ENCODE data around the gene FBP2.

The FBP2 gene

DNA sequence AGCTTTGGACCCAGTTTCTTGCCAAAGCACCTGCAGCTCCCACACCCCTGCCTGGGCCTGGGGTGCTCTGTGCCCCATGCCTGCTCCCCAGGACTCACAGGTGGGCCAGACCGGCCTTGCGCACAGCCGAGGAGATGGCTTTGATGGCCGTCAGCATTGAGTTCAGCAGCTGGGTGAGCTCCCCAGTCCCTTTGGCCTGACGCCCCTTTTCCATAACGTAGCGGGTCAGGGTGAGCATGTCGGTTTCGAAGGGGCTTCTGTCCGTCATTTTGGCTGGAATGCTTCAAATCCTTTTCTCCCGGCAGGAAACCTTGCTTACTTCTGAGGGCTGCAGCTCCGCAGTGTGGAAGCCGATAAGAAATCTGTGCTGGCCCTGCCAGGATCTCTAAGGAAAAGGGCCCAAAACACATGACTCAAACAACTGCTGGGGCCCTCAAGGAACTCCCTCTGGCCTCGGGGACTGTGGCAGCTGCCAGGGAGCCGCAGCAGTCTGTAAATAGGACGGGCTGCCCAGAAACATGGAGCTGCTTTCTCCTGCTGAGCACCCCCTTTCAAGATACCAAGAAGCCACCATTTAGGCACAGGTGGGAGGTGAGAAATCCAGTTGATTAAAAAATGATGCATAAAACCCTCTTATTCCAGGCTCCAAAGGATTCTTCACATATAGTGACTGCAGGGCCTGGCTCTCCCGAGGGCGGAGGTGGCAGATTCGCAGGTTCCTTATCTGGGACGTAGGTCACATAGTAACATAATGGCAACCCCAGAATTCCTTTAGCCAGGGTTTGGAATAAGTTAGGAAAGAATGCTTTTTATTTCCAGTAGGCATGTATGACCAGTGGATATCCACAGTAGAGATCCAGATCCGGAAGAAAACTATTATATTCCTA, at the start of gene FBP2:
FBP2 (minus strand) TSS at position 366 of the 887 bp plus-strand sequence; CDS start at position 268, 98 bp downstream.
- no peak for FAIRE-seq

DNA sequence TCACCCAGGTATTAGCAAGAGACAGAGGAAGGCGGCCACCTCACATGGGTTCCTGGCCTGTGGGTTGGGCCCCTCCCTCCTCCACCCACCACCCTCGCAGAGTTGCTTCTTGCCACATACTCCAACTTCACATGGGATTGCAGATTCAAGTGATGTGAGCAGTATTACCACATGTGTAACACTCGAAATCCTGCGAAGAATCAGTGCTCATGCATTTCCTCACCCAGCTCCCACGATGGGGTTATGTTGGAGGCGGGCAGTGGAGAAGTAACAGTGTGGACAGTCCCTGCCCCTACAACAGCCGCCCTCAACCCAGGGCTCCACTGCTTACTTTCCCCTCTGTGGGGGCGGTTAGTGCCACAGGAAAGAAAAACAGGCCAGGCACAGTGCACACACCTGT, 49.6 kb upstream of the FBP2 start:
- no peak for FAIRE-seq

DNA sequence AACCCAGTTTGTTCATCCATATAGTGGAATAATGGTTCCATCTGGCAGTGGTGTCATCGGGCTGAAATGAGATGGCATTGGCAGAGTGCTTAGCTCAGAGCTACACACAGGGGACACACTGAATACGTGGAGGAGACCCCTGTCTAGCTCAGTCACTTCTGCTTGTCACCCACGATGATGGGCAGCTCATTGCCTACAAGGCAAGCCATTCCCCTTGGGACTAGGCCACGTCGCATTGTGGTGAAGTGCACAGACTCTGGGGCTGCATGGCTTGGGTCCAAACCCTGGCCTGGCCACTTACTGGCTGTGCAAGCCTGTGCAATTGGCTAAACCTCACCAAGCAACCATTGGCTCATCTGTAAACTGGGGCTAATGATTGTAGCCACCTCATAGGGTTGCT, 48.9 kb upstream of the FBP2 start:
- no peak for FAIRE-seq

DNA sequence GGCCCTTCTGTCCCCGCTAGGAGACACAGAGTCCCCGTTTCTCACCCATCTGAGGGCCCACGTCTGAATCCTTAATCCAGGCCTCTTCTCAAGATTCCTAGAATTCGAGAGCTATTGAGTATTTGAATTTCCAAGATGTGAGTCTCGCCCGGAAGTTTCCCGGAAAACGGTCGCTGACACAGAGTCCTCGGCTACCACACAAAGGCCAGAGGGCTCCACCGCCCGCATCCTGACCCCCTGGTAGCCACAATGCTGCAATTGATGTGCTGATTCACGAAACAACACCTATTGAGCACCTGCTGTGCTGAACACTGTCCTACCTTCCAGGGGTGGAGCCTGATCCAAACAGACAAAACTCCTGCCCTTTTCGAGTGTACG, 46.4 kb upstream of the FBP2 start:
- FAIRE-seq: no peak

DNA sequence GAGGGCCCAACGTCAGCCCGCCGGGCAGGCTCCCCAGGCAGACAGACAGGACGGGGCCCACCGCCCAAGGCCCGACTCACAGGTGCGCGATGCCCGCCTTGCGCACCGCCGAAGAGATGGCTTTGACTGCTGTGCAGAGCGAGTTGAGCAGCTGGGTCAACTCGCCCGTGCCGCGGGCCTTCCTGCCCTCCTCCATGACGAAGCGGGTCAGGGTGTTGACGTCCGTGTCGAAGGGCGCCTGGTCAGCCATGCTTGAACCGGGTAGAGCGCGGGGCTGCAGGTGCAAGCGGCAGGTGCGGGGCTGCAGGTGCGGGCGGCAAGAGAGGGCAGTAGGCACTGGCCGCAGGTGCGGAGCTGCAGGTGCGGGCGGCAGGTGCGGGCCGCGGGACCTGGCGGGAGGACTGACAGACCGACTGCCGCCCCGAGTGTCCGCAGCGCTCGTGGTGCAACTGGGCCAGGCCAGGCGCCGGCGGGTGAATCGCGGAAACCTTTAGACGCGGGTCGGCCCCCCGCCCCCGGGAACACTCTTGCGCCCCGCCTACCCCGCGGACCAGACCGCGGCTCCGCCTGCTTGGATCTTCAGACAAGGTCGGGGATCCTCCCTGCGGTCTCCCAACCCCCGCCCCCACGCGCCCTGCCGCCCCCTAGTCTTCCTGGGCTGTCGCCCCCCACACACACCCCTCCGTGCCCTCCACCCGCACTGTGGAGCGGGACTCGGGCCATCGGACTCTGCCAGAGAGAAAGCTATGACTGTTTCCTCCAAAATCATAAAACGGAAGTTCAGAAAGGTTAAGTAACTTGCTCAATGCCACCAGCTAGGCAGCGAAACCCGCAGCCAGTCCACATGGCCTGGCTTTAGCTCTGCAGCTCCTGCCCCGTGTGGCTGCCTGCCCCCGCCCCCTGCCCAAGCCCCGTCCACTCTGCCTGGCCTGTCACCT, 45.7 kb upstream of the FBP2 start, which contains the start of gene FBP1:
FBP1 (minus strand) TSS at position 458 of the 938 bp plus-strand sequence; CDS start at position 250, 208 bp downstream.
- no peak for FAIRE-seq

DNA sequence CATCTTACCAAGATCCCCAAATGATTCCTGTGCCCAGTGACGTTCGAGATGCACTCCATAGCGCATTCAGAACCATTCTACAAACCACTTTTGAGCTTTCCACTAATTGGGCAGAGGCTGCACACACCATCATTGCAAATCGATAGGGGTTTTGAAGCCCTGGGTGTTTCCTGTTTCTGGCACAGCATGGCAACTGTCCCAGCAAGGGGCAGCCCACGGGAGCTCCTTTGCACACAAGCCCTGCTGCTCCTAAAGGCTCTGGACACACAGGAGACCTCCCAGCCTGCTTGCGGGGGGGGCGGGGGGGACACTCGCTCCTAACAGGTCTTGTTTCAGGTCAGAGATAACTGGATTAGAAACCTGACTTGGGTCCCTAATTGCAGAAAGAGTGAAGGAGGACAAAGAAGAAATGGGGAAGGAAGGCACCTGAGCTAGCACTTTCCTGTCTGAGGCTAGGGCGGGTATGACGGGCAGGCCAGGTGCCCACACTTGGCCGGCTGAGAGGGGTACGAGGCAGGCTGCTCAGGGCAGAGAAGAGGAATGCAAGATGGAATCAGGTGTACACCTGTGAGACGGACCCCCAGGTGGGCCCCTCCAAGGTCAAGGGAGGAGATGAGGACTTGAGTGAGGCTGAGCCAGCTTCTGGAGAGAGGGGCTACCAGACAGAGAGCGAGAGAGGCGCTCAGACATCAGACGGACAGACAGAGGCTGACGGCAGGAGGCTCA, 44.9 kb upstream of the FBP2 start:
- no peak for FAIRE-seq

DNA sequence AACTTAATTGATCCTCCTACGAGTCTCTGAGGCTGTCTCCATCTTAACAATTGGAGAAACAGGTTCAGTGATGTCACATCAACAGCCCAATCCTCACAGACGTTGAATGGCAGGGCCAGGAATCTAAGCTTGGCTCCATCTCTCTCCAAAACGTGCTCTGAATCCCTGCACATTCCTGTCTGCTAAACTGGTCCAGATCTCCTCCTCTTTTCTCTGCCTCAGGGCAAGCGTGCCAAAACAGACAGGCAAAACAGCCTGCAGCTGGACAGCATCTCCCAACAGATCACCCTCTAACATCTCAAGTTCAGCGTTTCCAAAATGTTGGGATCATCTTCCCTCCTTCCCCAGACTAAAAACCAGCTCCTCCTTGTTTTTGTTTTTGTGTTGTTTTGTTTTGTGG, 39.1 kb upstream of the FBP2 start:
- FAIRE-seq: no peak

DNA sequence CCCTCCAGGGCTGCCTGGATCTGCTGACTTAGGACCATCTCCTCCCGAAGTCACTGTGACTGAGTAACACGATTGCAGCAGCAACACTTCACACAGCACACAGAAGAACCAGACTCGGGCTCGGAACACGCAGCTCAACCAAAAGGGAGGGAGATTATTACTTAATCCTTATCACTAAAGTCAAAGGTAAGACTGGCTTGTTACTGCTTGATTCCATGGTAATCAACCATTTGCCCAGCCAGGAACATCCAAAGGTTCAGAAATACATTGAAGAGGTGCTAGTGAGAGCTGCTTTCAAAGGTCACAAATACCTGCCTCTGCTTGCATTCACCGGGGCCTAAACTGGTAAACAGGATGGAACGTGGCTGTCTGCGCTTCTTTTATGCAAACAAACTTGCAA, 38.0 kb upstream of the FBP2 start:
- FAIRE-seq: no peak

DNA sequence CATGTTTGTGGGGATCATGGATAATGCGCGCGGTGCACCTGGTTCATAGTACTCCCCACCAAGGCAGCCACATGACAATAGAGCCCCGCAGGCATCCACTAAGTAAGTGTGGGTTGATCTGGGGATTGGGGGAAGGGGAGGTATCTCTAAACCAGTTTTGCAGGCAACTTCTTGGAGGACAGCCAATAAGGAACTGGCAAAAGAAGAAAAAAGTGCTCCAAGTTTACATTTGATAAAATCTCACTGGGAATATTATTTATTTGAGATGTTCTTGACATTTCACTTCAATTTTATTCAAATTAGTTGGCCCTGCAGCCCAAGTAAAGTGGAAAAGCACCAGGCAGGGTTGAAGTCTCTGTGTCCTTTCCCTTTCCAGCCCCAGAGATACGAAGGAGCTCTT, 37.2 kb upstream of the FBP2 start:
- no peak for FAIRE-seq

DNA sequence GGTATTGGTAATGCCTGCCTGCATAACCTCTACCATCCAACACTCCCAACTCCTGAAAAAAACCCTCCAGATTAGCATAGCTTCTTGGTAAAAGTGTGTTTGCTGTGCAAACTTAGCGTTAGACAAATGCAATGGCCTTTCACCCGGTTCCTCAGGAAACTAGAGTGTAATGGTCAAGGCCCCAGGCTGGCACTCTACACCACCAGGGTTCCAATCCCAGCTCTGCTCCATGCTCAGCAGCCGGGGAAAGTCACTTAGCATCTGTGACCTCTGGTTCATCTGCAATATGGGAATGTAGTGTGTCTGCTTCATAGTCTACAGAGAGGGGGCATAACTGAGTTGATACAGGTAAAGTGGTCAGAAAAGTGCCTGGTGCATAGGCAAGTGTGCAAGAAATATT, 36.7 kb upstream of the FBP2 start:
- no peak for FAIRE-seq

DNA sequence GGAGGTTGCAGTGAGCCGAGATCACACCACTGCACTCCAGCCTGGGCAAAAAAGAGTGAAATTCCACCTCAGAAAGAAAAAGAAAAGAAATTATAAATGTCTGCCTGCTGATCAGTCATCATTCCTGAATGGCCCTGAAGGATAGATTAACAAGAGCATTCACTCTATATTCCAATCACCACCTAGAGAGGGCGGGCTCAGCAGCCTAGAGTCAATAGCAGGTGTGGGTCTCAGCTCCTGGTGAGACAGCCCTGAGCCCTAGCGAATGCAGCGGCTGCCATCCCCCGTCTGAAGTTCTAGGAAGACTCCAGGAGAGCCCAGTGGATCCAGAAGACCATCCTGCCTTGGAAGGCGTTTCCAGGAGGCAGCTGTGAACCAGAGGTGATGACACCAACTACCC, 33.7 kb upstream of the FBP2 start:
- FAIRE-seq: no peak

DNA sequence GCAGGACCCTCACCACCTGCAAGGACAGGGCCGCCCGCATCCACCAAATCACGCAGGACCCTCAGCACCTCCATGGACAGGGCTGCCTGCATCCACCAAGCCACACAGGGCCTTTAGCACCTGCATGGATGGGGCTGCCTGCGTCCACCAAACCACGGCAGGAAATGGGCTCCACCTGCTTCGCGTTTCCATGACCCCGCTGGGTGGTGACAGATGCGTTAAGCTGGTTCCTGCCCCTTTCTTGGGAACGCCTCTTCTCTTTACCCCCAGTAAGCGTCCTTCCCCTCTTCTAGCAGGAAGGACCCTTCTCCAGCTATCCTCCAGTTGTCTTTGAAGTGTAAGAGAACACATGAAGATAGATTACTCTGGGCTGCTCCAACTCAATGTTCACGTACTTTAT, 32.2 kb upstream of the FBP2 start:
- no peak for FAIRE-seq

DNA sequence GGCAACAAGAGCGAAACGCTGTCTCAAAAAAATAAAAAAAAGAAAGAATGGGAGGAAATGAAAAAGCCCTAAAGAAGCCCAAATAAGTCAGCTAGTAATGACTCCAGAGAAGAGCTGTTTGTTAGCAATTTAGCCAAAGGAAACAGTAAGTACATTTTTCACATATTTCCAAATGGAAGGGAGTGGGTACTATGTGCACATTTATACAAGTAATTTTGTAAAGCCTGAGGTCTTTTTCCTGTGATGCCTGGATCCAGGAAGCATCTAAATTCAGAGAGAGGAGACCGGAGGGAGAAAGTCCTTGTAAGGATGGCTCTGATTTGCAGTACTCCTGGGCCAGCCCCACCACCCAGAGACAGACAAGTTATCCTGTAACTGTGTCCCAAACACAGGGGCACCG, 31.0 kb upstream of the FBP2 start:
- no peak for FAIRE-seq

DNA sequence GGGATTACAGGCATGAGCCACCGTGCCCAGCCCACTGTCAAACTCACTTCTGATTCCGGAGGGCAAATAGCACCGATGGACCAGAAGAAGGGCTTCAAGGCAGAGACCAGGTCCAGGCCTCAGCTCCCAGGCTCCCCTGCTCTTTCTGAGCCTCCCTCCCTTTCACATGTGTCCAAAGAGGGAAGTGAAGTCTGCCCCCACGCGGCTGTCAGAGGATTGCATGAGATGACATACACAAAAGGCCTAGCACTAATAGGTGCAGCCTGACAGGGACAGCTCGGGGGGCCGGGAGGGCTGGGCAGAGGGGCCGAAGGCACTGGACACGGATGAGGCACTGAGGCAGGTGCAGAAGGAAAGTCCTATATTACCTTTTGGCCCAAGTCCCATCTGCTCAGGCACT, 29.6 kb upstream of the FBP2 start:
- no peak for FAIRE-seq

DNA sequence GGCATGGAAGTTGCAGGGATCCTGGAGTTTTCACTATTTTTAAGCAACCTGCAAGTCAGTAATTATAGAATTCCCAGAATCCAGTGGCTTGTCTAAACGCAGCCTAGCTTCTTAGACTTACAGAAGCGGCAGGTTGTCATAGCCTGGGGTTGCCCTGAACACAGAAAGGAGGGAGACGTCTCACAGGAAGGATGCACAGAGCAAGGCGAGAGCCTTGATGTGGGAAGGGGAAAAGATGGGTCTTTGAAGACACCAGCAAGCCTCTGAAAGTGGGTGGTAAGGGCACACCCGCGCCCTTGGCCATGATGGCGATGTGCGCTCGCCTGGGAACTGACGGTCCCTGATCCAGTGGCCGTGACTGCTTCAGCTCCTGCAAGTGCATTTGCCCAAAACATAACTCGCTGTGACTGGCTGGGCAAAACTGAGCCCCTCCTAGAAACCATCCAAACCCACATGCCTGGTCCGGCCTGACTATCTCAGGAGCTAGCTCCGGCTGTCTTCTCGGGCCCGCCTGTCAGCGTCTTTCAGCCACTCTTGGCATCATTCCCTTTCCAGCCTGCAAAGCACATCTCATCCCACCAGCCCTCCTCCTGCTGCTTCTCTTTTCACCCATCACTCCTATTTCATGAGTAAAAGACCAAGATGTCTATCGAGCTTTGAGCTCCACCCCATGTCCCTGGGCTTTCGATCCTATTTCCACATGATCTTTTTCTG, 28.6 kb upstream of the FBP2 start:
- FAIRE-seq: no peak

DNA sequence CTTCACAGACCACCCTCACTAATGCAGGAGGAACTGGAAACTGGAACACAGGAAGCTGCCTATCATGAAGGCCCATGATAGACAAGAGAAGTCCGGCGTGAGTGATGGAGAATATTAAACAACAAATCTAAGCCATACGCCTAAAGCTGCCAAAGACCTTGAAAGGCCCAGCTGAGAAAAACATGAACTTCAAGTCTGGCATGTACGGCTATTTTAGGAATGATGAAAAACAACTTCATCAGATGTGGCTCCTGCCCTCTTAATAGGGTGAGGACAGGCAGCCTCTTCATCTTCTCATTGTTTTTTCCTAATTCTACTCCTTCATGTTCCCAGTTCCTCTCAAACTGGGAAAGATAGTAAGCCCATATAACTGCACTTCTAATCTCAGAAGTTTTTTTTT, 25.4 kb upstream of the FBP2 start:
- no peak for FAIRE-seq

DNA sequence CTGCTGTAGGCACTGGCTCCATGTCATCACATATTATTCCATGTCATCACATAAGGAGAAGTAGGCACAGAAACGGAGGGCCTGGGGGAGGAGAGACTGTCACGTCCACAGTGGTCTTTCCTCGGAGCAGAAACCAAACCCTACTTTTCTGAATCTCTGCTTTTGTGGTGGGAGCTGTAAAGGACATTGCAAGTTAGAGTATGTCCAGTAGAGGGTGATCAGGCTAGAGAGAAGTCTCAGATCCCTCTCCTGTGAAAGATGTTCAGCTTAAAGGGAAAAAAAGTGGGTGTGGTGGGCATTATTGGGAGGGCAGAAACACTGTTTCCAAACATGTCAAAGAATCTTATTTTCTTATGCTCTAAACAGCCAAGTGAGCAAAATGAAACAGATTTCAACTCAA, 19.4 kb upstream of the FBP2 start:
- FAIRE-seq: no peak

DNA sequence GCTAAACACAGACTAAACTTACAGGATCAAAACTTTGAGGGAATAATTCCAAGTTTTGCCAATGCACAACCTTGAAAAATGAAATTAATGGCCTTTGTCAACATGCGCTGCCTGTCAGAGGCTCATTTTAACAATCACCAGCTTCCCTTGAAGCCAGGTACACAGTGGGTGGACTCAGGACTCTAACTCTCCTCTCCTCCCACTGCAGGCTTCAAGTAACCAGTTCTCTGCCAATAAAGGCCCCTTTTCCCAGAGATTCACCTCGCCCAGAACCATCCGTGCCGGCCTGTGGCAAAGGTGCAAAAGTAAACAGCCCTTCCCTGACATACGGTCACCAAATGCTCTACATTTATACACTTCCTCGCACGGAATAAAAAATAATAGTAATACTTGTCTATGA, 18.4 kb upstream of the FBP2 start:
- no peak for FAIRE-seq

DNA sequence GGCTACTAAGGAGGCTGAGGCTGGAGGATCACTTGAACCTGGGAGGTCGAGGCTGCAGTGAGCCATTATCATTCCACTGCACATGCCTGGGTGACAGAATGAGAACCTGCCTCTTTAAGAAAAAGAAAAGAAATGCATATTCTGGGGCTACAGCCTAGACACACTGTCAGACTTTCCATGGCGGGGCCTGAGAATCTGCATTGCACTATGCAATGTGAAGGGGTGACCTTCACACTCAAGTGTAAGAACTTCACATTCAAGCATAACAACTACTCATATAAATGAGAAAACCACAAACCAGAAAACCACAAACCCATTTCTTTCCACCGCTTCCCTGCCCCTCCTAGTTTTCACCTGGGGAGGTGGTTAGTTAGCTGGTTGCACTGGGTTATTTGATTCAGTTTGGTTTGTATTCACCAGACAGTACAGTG, 18.0 kb upstream of the FBP2 start:
- no peak for FAIRE-seq

DNA sequence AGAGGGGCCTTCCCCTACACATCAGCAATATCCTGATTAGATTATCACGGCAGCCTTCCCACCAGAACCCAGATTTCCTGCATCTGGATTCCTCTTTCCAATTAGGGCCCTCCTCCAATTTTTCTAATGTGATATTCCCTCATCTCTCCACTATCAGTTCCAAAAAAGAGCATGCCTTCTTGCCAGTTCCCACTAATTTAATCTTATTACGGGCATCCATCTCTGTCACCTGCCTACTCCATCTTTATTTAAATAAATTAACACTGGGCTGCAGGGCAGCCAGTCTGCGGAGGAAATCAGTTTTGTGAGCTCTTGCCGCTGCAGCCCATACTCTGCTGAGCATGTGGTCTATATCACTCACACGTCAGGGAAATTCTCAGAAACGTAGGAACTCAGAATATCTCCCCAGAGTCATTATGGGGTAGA, 16.6 kb upstream of the FBP2 start:
- no peak for FAIRE-seq

DNA sequence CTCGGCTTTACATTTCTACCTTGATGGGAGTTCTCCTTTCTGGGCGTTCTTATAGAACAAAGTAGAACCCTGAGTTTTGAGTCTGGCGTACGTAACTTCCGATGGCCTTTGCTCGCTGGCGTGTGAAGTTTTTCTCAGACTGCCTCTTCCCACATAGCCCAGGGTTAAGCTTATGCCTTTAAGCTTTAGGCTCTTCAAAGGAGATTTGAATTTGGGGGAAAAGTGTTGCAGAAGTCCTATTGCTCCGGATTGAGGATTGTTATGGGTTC, 13.7 kb upstream of the FBP2 start:
- no peak for FAIRE-seq

DNA sequence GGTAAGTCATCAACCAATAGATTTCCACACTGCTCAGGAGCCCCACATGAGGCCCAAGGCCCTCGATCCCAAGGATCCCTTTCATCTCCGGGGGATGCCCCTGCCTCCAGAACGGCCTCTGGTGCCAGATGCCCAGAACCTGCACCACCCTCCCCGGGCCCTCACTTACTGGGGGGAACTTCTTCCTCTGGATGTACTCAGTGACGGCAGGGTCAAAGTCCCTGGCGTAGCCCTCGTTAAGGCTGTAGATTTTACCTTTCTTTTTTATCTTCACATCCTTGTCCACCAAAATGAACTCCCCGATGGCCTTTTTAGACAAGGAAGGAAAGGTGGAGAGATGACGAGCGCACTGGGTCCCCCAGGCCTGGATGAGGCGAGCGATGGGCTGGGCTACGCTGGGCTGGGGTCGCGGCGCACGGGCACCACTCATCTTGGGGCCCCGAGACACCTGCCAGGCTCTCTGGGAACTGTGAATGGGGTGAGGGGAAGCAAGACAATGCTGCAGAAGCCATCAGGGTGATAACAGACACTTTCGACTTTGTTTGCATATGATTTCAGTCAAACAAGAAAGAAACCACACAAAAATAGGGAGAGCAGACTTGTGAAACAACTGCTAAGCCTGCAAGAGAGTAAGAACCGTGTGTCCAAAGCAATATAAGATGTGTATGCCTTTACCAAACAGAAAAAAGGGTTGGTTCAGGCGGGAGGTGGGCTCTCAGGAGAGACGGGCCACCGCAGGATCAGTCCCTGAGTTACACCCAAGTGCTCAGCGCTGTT, 13.2 kb upstream of the FBP2 start:
- FAIRE-seq: no peak

Data from endometrium (tissue), 2 donors.